Measurements from ENCODE around the gene TNIK. TPM values are rescaled to one million over a fixed set of nuclear protein-coding genes. Genes with fewer than 3 reads are reported as not detected.

The TNIK gene
- total RNA-seq, 1 donor from 2014 or later = 1.1 TPM

DNA sequence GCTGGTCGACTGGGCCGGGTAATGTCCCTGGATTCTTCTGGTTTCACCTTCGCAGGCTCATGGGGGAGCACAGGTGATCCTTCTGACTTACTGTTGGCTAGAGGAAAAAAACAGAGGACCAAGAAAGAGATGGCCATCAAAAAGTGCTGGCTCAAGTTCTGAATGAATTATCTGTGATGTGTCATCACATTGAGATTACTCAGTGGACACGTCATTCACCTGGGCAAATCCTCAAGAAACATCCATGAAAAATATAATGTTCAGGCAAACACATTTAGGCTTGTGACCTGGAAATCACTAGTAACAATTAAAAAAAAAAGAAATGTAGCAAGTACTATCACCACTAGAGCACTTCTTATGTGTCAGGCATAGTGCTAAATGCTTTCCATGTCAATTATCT lies 352.1 kb downstream of the TNIK start:
- Histone ChIP-seq H3K4me3 (ENCODE audit: low read depth, low read length) (no peak overlapping the region), H3K27me3 (ENCODE audit: control insufficient read depth, insufficient read depth, low read length) (no peaks in the 10 kb centered on the region), H3K36me3 (ENCODE audit: control insufficient read depth, insufficient read depth, low read length) (no peaks in the 10 kb centered on the region)
- FAIRE-seq = no peak
- TF ChIP-seq, protein P1, sequence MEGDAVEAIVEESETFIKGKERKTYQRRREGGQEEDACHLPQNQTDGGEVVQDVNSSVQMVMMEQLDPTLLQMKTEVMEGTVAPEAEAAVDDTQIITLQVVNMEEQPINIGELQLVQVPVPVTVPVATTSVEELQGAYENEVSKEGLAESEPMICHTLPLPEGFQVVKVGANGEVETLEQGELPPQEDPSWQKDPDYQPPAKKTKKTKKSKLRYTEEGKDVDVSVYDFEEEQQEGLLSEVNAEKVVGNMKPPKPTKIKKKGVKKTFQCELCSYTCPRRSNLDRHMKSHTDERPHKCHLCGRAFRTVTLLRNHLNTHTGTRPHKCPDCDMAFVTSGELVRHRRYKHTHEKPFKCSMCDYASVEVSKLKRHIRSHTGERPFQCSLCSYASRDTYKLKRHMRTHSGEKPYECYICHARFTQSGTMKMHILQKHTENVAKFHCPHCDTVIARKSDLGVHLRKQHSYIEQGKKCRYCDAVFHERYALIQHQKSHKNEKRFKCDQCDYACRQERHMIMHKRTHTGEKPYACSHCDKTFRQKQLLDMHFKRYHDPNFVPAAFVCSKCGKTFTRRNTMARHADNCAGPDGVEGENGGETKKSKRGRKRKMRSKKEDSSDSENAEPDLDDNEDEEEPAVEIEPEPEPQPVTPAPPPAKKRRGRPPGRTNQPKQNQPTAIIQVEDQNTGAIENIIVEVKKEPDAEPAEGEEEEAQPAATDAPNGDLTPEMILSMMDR (IDR thresholded peaks at IDR 0.05; ENCODE audit: insufficient read depth, low read length, severe bottlenecking) = no peak
- peak; percentile 79 for DNase-seq (ENCODE audit: low read depth)

DNA sequence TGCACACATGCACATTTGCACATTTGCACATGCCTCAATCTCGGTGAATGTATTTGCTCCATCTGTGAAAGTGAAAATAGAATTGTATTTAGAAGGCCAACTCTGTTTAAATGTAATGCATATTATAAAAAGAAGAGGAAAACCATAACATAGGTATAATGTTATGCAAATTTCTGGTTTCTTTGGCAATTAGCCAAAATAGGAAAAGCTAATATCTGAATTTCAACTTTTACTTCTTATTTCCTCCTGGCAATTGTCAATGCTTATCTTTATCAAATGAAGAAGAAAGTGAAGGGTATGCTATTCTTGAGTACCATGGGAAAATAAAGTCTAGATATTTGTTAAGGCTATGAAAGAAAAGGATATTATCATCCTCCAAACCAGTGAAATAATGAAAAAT lies 357.0 kb downstream of the TNIK start:
- no peak for FAIRE-seq
- no peak overlapping the region for H3K4me3 ChIP-seq (ENCODE audit: low read depth, low read length)
- TF ChIP-seq, protein P1 (IDR thresholded peaks at IDR 0.05; ENCODE audit: insufficient read depth, low read length, severe bottlenecking) = no peak
- DNase-seq (ENCODE audit: low read depth) = no peak
- no peaks in the 10 kb centered on the region for H3K27me3 ChIP-seq (ENCODE audit: control insufficient read depth, insufficient read depth, low read length)
- no peaks in the 10 kb centered on the region for H3K36me3 ChIP-seq (ENCODE audit: control insufficient read depth, insufficient read depth, low read length)

DNA sequence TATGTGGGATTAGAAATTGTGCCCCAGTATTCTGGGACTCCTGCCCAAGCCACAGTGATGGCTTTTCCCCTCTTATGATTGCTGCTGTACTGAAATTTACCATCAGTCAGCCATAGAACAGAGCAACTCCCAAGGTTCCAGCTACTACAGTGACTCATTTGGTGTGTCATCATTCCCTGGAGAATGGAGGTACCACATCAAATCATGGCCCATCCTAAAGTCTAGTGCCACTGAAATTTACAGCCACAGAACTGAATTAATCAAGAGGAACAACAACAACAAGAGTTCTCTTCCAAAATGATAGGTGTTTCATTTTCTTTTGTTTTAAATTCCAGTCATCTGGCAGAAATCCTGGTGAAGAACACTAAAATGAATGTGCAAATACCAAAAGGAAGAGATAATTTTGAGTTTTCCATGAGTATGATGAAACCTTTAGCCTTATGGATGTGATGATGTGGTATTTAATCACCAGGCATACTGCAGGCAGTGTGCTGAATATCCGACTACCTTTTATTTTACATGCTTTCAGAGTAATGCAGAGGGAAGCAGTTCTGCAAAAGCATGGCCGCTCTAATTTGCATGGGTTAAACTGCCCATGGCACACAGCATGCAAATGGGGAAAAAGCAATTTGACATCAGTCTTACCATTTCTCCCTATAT lies 358.1 kb downstream of the TNIK start:
- DNase-seq (ENCODE audit: low read depth) = peak; percentile 73
- Histone ChIP-seq H3K27me3 (ENCODE audit: control insufficient read depth, insufficient read depth, low read length) (no peaks in the 10 kb centered on the region), H3K36me3 (ENCODE audit: control insufficient read depth, insufficient read depth, low read length) (no peaks in the 10 kb centered on the region), H3K4me3 (ENCODE audit: low read depth, low read length) (no peak overlapping the region)
- no peak for FAIRE-seq
- TF ChIP-seq, protein P1 (IDR thresholded peaks at IDR 0.05; ENCODE audit: insufficient read depth, low read length, severe bottlenecking) = no peak

DNA sequence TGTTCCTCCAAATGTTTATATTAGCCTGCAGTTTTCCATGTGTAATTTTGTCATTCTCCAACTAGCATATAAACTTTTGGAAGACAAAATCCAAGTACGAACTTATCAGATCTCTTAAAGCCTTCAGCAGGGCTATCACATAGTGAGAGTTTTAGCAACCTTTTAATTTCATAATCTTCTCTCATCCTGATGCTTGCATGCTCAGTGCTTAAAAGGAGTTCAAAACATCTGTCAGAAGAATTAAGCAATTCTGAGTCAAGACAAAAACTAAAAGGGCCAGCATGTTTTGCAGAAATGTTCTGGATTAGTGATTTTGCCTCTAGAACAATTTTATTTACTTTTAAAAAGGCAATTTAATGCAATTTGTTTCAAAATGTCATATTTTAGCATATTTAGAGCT lies 360.3 kb downstream of the TNIK start:
- TF ChIP-seq, protein P1 (IDR thresholded peaks at IDR 0.05; ENCODE audit: insufficient read depth, low read length, severe bottlenecking) = no peak
- no peaks in the 10 kb centered on the region for H3K36me3 ChIP-seq (ENCODE audit: control insufficient read depth, insufficient read depth, low read length)
- DNase-seq (ENCODE audit: low read depth) (no peak), FAIRE-seq (no peak)
- H3K27me3 ChIP-seq (ENCODE audit: control insufficient read depth, insufficient read depth, low read length) = no peaks in the 10 kb centered on the region
- H3K4me3 ChIP-seq (ENCODE audit: low read depth, low read length) = no peak overlapping the region

DNA sequence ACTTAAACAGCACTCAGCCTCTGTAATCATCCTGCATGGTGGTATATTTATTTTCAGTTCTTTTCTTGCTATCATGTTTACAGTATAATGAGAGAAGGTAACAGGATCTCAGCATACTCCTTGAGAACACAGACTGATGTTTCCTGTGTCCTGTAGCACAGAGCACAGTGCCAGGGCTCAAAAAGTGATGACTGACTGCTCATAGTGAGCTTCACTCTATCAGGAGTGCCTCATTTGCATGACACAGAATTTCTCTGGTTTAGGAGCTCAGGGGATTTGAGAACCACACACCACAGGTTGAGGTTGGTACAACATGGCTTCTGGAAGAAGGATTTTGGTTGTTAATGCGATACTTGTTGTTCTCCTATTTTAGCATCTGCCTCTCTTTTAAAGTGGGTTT lies 365.1 kb downstream of the TNIK start:
- no peak overlapping the region for H3K4me3 ChIP-seq (ENCODE audit: low read depth, low read length)
- H3K36me3 ChIP-seq (ENCODE audit: control insufficient read depth, insufficient read depth, low read length) = no peaks in the 10 kb centered on the region
- TF ChIP-seq, protein P1 (IDR thresholded peaks at IDR 0.05; ENCODE audit: insufficient read depth, low read length, severe bottlenecking) = no peak
- no peaks in the 10 kb centered on the region for H3K27me3 ChIP-seq (ENCODE audit: control insufficient read depth, insufficient read depth, low read length)
- DNase-seq (ENCODE audit: low read depth) = no peak
- FAIRE-seq = no peak

DNA sequence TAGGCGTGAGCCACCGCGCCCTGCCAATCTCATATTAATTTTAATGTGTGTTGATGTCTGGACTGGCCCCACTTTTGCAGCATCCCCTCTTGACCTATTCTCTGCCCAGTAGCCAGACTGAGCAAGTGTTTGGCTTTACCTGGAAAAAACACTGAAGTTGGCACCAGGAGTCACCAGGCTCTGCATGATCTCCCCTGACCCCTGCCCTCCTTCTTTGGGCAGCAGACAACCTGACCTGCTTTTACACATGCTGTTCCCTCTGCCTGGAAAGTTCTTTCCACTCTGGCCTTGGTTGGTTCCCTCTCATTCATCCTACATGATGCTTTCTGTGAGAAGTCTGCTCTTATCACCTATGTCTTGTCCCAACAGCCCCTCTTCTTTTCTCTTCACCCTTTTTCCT lies 365.8 kb downstream of the TNIK start:
- no peaks in the 10 kb centered on the region for H3K27me3 ChIP-seq (ENCODE audit: control insufficient read depth, insufficient read depth, low read length)
- TF ChIP-seq, protein P1 (IDR thresholded peaks at IDR 0.05; ENCODE audit: insufficient read depth, low read length, severe bottlenecking) = no peak
- no peak for DNase-seq (ENCODE audit: low read depth)
- no peak for FAIRE-seq
- H3K36me3 ChIP-seq (ENCODE audit: control insufficient read depth, insufficient read depth, low read length) = no peaks in the 10 kb centered on the region
- H3K4me3 ChIP-seq (ENCODE audit: low read depth, low read length) = no peak overlapping the region
